RWPE2 (cell line): Measurements from ENCODE around the gene FBXL7.

Experiments used
- ATAC-seq: fragments of 200-7000 bp; cut with Tn5 transposase; 3 replicates; pipeline ENCODE4 v1.9.1; 2021; ENCODE audit warnings: low read depth
- DNase-seq: peaks from one replicate; pipeline ENCODE4 v3.0.0-alpha.2; 2020; ENCODE audit warnings: low spot score
- H3K27ac ChIP-seq: fragments of 450-650 bp; 2 replicates; pipeline ENCODE4 v1.5.1; 2017; ENCODE audit warnings: mild to moderate bottlenecking; ENCODE audit not compliant: poor library complexity, severe bottlenecking
- H3K27me3 ChIP-seq: fragments of 250-450 bp; sonication (Bioruptor Pico); 2 replicates; pipeline ENCODE4 v1.5.1; 2021; ENCODE audit warnings: mild to moderate bottlenecking, moderate library complexity; ENCODE audit not compliant: insufficient read depth, poor library complexity, severe bottlenecking
- H3K36me3 ChIP-seq: fragments of 250-450 bp; sonication (Bioruptor Pico); 2 replicates; pipeline ENCODE4 v1.5.1; 2020; ENCODE audit warnings: low read depth, mild to moderate bottlenecking, moderate library complexity
- H3K4me1 ChIP-seq: fragments of 250-450 bp; sonication (Bioruptor Pico); 2 replicates; pipeline ENCODE4 v1.5.1; 2021; ENCODE audit warnings: mild to moderate bottlenecking, moderate library complexity; ENCODE audit not compliant: insufficient read depth, poor library complexity, severe bottlenecking
- H3K4me3 ChIP-seq: fragments of 250-450 bp; sonication (Bioruptor Pico); 2 replicates; pipeline ENCODE4 v1.5.1; 2021; ENCODE audit warnings: mild to moderate bottlenecking, moderate library complexity; ENCODE audit not compliant: severe bottlenecking
- H3K9me3 ChIP-seq: fragments of 250-450 bp; sonication (Bioruptor Pico); 2 replicates; pipeline ENCODE4 v1.5.1; 2021; ENCODE audit warnings: mild to moderate bottlenecking, moderate library complexity; ENCODE audit not compliant: severe bottlenecking
- CTCF ChIP-seq: fragments of 450-650 bp; IDR thresholded peaks from one replicate; pipeline ENCODE4 v1.5.1; 2017; ENCODE audit warnings: mild to moderate bottlenecking, moderate library complexity; ENCODE audit not compliant: poor library complexity, severe bottlenecking

The FBXL7 gene

GRCh38 chr5:15707631-15708030 is 207.7 kb downstream of the FBXL7 start:
- Histone ChIP-seq H3K9me3 (no peaks in the 10 kb centered on the region), H3K4me3 (no peak overlapping the region), H3K4me1 (no peaks in the 10 kb centered on the region), H3K27ac (no peak overlapping the region), H3K36me3 (no peaks in the 10 kb centered on the region), H3K27me3 (no peaks in the 10 kb centered on the region)
- TF ChIP-seq CTCF = no peak
- ATAC-seq = no peak
- DNase-seq = no peak

GRCh38 chr5:15711892-15712291 is 211.9 kb downstream of the FBXL7 start:
- Histone ChIP-seq H3K9me3 (no peaks in the 10 kb centered on the region), H3K27ac (no peak overlapping the region), H3K36me3 (no peaks in the 10 kb centered on the region), H3K27me3 (no peaks in the 10 kb centered on the region), H3K4me3 (no peak overlapping the region), H3K4me1 (no peaks in the 10 kb centered on the region)
- ATAC-seq (no peak), DNase-seq (no peak)
- TF ChIP-seq CTCF = no peak

GRCh38 chr5:15715535-15715934 is 215.6 kb downstream of the FBXL7 start:
- no peak for DNase-seq
- Histone ChIP-seq H3K27me3 (no peaks in the 10 kb centered on the region), H3K27ac (no peak overlapping the region), H3K9me3 (no peaks in the 10 kb centered on the region), H3K4me1 (no peaks in the 10 kb centered on the region), H3K36me3 (no peaks in the 10 kb centered on the region), H3K4me3 (no peak overlapping the region)
- ATAC-seq = no peak
- TF ChIP-seq CTCF = no peak

- TF ChIP-seq CTCF = no peak
- H3K4me3 ChIP-seq = no peak overlapping the region
- DNase-seq (no peak), ATAC-seq (no peak)
- H3K27me3 ChIP-seq = no peaks in the 10 kb centered on the region
- H3K4me1 ChIP-seq = no peaks in the 10 kb centered on the region
- no peaks in the 10 kb centered on the region for H3K9me3 ChIP-seq
- H3K27ac ChIP-seq = no peak overlapping the region
- no peaks in the 10 kb centered on the region for H3K36me3 ChIP-seq
Measured at GRCh38 chr5:15715967-15716366, 216.0 kb downstream of the FBXL7 start.

GRCh38 chr5:15717001-15717400 is 217.0 kb downstream of the FBXL7 start:
- Histone ChIP-seq H3K9me3 (no peaks in the 10 kb centered on the region), H3K27me3 (no peaks in the 10 kb centered on the region), H3K27ac (no peak overlapping the region), H3K36me3 (no peaks in the 10 kb centered on the region), H3K4me3 (no peak overlapping the region), H3K4me1 (no peaks in the 10 kb centered on the region)
- TF ChIP-seq CTCF = no peak
- ATAC-seq (no peak), DNase-seq (no peak)
